ENCODE results near the gene CDH13. TPM values are rescaled to one million over a fixed set of nuclear protein-coding genes. Genes with fewer than 3 reads are reported as not detected.

CDH13 gene
- total and polyA plus RNA-seq, 9 of the 15 experiments (the other 6 are each of a cell fraction or from before 2014, with no cell fraction given): 0.03 TPM; not detected in 8

DNA sequence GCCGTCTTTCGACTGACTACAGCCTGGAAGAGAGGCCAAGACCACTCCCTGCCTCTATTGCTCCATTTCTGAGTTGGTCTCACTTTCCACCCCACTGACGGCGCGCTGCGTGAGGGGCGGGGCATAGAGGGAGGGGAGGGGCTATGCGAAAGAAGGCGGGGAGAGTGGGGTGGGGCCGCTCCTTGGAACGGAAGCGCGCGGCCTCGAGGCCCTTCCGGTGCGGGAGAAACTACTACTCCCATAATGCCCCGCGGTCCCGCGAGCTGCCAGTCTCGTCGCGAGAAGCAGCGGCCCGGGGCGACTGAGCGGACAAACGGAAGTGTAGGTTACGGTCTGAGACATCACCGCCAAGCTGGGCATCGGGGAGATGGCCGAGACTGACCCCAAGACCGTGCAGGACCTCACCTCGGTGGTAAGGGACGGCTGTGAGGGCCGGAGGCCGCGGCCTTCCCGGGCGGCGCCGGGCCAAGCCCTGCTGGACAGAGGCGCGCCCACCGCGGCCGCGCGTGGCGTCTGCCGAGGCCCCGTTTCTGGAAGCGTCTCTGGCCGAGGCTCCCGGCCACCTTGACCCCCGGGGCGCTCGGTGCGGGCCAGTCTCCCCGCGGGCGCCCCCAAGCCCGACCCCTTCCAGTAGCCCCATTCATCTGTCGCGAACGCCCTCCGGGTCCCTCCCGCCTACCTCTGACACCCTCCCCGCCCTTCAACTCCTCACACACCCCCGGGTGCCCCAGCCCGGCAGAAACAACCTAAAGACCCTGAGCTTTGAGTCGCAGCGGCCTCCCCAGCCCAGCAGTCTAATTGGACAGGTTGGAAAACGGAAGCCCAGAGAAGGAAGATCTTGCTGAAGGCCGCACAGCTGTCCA lies 1181.2 kb downstream of the CDH13 start, which contains the start of gene HSBP1 (continued):
- TF ChIP-seq C11orf30 (IDR thresholded peaks at IDR 0.05; ENCODE audit: low read depth) (no peak; the same call in 1 of the 2 replicates), SP1 (CRISPR knock-in tag; IDR thresholded peaks at IDR 0.05) (peak; percentile 58; the same call in 1 of the 2 replicates), ZNF143 (CRISPR knock-in tag; IDR thresholded peaks at IDR 0.05) (peak; percentile 93), ZNF316 (IDR thresholded peaks at IDR 0.05) (no peak), ZNF644 (tag; IDR thresholded peaks at IDR 0.05; ENCODE audit: low read depth) (no peak), RBM39 (optimal IDR thresholded peaks at IDR 0.05; ENCODE audit: low read depth, low read length) (no peak), EP300 (IDR thresholded peaks at IDR 0.05; ENCODE audit: low read length) (no peak), ZNF41 (CRISPR knock-in tag; conservative IDR thresholded peaks at IDR 0.05) (no peak), PCBP2 (IDR thresholded peaks at IDR 0.05; ENCODE audit: low read depth, low read length, poor library complexity, severe bottlenecking) (no peak), MAZ (CRISPR knock-in tag; conservative IDR thresholded peaks at IDR 0.05 in 1 of 2, IDR thresholded peaks at IDR 0.05 in 1 of 2) (peak; percentile 63 to 90; a peak in 3 of 4 replicates)
- TF ChIP-seq, protein P1, sequence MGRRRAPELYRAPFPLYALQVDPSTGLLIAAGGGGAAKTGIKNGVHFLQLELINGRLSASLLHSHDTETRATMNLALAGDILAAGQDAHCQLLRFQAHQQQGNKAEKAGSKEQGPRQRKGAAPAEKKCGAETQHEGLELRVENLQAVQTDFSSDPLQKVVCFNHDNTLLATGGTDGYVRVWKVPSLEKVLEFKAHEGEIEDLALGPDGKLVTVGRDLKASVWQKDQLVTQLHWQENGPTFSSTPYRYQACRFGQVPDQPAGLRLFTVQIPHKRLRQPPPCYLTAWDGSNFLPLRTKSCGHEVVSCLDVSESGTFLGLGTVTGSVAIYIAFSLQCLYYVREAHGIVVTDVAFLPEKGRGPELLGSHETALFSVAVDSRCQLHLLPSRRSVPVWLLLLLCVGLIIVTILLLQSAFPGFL (CRISPR knock-in tag; IDR thresholded peaks at IDR 0.05): no peak
- TF ChIP-seq, protein P2, sequence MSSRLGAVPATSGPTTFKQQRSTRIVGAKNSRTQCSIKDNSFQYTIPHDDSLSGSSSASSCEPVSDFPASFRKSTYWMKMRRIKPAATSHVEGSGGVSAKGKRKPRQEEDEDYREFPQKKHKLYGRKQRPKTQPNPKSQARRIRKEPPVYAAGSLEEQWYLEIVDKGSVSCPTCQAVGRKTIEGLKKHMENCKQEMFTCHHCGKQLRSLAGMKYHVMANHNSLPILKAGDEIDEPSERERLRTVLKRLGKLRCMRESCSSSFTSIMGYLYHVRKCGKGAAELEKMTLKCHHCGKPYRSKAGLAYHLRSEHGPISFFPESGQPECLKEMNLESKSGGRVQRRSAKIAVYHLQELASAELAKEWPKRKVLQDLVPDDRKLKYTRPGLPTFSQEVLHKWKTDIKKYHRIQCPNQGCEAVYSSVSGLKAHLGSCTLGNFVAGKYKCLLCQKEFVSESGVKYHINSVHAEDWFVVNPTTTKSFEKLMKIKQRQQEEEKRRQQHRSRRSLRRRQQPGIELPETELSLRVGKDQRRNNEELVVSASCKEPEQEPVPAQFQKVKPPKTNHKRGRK (tag; IDR thresholded peaks at IDR 0.05): no peak
- TF ChIP-seq, protein P3, sequence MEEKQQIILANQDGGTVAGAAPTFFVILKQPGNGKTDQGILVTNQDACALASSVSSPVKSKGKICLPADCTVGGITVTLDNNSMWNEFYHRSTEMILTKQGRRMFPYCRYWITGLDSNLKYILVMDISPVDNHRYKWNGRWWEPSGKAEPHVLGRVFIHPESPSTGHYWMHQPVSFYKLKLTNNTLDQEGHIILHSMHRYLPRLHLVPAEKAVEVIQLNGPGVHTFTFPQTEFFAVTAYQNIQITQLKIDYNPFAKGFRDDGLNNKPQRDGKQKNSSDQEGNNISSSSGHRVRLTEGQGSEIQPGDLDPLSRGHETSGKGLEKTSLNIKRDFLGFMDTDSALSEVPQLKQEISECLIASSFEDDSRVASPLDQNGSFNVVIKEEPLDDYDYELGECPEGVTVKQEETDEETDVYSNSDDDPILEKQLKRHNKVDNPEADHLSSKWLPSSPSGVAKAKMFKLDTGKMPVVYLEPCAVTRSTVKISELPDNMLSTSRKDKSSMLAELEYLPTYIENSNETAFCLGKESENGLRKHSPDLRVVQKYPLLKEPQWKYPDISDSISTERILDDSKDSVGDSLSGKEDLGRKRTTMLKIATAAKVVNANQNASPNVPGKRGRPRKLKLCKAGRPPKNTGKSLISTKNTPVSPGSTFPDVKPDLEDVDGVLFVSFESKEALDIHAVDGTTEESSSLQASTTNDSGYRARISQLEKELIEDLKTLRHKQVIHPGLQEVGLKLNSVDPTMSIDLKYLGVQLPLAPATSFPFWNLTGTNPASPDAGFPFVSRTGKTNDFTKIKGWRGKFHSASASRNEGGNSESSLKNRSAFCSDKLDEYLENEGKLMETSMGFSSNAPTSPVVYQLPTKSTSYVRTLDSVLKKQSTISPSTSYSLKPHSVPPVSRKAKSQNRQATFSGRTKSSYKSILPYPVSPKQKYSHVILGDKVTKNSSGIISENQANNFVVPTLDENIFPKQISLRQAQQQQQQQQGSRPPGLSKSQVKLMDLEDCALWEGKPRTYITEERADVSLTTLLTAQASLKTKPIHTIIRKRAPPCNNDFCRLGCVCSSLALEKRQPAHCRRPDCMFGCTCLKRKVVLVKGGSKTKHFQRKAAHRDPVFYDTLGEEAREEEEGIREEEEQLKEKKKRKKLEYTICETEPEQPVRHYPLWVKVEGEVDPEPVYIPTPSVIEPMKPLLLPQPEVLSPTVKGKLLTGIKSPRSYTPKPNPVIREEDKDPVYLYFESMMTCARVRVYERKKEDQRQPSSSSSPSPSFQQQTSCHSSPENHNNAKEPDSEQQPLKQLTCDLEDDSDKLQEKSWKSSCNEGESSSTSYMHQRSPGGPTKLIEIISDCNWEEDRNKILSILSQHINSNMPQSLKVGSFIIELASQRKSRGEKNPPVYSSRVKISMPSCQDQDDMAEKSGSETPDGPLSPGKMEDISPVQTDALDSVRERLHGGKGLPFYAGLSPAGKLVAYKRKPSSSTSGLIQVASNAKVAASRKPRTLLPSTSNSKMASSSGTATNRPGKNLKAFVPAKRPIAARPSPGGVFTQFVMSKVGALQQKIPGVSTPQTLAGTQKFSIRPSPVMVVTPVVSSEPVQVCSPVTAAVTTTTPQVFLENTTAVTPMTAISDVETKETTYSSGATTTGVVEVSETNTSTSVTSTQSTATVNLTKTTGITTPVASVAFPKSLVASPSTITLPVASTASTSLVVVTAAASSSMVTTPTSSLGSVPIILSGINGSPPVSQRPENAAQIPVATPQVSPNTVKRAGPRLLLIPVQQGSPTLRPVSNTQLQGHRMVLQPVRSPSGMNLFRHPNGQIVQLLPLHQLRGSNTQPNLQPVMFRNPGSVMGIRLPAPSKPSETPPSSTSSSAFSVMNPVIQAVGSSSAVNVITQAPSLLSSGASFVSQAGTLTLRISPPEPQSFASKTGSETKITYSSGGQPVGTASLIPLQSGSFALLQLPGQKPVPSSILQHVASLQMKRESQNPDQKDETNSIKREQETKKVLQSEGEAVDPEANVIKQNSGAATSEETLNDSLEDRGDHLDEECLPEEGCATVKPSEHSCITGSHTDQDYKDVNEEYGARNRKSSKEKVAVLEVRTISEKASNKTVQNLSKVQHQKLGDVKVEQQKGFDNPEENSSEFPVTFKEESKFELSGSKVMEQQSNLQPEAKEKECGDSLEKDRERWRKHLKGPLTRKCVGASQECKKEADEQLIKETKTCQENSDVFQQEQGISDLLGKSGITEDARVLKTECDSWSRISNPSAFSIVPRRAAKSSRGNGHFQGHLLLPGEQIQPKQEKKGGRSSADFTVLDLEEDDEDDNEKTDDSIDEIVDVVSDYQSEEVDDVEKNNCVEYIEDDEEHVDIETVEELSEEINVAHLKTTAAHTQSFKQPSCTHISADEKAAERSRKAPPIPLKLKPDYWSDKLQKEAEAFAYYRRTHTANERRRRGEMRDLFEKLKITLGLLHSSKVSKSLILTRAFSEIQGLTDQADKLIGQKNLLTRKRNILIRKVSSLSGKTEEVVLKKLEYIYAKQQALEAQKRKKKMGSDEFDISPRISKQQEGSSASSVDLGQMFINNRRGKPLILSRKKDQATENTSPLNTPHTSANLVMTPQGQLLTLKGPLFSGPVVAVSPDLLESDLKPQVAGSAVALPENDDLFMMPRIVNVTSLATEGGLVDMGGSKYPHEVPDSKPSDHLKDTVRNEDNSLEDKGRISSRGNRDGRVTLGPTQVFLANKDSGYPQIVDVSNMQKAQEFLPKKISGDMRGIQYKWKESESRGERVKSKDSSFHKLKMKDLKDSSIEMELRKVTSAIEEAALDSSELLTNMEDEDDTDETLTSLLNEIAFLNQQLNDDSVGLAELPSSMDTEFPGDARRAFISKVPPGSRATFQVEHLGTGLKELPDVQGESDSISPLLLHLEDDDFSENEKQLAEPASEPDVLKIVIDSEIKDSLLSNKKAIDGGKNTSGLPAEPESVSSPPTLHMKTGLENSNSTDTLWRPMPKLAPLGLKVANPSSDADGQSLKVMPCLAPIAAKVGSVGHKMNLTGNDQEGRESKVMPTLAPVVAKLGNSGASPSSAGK (IDR thresholded peaks at IDR 0.05): no peak

All from K562 (cell line).